GM18907 (cell line): Measurements from ENCODE around the gene RAB3C.
"Not testable (repeated sequence)": the region's sequence is repeated elsewhere in the genome, so short reads cannot be mapped to it uniquely, and the experiment has no call there.

Experiments
- ATAC-seq: cut with Tn5 transposase; IDR thresholded peaks from one replicate; pipeline ENCODE4 v1.9.1; 2021; ENCODE audit warnings: mild to moderate bottlenecking, moderate library complexity; ENCODE audit not compliant: unreplicated experiment

The RAB3C gene

DNA sequence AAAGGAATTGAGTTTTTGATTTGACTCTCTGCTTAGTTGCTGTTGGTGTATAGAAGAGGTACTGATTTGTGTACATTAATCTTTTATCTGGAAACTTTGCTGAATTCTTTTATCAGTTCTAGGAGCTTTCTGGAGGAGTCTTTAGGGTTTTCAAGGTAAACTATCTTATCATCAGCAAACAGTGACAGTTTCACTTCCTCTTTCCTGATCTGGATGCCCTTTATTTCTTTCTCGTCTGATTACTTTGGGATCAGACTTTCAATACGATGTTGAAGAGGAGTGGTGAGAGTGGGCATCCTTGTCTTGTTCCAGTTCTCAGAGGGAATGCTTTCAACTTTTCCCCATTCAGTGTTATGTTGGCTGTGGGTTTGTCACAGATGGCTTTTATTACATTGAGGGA, 17.7 kb downstream of the RAB3C start:
- ATAC-seq: not testable (repeated sequence)

DNA sequence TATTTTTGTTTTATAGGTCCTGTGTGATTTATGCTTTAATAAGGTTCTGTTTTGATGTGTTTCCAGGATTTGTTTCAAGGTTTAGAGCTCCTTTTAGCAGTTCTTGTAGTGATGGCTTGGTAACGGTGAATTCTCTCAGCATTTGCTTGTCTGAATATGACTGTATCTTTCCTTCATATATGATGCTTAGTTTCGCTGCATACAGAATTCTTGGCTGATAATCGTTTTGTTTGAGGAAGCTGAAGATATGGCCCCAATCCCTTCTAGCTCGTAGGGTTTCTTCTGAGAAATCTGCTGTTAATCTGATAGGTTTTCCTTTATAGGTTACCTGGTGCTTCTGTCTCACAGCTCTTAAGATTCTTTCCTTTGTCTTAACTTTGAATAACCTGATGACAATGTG, 20.0 kb downstream of the RAB3C start:
- ATAC-seq: not testable (repeated sequence)

DNA sequence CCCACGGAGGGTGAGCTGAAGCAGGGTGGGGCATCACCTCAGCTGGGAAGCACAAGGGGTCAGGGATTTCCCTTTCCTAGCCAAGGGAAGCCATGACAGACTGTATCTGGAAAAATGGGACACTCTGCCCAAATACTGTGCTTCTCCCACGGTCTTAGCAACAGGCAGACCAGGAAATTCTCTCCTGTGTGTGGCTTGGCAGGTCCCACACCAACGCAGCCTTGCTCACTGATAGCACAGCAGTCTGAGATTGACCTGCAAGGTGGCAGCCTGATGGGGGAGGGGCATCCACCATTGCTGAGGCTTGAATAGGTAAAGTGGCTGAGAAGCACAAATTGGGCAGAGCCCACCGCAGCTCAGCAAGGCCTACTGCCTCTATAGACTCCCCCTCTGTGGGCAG, 23.2 kb downstream of the RAB3C start:
- ATAC-seq: no peak

DNA sequence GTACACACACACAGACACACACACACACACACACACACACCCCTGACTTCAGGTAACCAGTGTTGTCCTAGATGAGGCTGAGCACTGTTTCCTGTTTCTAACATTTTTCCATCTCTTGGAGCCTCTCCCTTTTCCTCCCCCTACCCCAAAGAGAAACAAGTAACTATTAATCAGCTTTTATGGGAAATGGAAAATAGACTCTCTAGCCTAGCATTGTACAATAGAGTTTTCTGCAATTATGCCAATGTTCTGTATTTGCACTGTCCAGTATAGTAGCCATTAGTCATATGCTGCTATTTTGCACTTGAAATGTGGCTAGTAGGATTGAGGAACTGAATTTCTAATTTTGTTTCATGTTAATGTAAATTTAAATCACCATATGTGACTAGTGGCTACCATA, 33.1 kb downstream of the RAB3C start:
- no peak for ATAC-seq

DNA sequence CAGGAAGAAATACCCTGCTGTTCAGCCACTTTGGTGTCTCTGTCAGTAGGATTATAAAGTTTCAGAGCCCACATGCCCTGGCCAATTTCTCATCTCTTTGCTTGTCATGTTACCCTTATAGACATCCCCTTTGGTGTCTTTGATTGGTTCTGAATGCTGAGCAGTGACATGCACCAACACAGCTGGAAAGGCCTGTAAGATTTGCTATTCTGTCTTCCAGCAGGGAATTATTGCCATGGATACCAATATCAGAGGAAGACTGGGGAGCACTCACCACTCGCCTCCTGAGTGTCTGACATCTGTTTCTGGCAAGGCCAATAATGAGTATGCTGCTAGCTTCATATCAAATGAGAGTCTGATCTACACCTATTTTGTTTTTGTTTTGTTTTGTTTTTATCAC, 34.4 kb downstream of the RAB3C start:
- no peak for ATAC-seq

DNA sequence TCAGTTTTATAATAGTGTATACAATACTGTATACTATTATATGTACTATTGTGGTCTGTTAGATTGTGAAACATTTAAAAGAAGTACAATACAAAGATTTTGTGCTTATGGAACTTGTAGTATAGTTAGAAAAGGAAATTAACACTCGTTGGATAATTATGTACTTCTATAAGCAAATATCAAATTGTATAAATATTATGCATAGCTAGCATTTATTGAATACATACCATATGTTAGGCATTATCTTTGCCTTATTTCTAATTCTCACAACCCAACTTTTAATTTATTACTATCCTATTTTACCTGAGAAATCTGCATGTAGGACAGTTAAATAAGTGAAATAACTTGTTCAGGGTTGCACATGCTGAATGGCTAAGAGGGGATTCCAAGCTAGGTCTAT, 37.5 kb downstream of the RAB3C start:
- ATAC-seq: no peak

DNA sequence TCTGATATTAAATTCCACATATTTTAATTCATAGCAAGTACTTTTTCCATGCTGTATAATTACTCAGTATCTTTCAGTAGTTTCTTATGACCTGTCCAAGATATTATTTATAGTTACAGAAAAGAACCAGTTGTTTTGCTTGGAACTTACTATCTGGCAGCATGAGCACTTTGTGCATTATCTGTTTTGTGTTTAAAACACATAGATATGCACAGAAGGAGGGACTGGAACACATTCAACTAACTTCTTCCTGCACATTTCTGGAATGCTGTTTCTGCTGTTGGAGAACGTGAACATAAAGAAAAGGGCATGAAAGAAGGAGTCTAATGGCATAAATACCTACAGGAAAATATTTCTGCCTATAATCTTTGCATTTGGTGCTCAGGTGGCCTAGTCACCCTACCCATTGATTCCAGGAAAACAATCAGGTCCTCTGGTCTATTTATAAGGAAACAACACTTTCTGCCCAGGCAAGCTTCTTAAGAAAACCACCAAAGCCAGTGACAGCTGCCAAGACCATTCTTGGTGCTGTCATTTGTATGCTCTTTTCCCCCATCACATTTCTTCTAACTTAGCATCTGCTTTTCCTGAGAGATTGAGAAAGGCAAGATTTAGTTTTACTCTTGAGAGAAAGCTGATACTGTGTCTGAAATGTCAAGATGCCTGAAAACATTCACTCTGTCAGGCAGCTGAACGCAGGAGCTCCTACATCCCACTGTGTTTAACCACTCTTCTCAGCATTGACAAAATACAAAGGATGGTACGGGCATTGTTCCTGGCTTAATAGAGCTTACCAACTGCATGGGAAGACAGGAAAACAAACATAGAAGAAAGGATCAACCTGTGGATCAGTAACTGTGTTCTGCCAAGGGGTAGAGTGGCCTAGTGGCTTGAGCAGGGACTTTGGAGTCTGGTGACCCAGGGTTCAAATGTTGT, 40.3 kb downstream of the RAB3C start:
- no peak for ATAC-seq

DNA sequence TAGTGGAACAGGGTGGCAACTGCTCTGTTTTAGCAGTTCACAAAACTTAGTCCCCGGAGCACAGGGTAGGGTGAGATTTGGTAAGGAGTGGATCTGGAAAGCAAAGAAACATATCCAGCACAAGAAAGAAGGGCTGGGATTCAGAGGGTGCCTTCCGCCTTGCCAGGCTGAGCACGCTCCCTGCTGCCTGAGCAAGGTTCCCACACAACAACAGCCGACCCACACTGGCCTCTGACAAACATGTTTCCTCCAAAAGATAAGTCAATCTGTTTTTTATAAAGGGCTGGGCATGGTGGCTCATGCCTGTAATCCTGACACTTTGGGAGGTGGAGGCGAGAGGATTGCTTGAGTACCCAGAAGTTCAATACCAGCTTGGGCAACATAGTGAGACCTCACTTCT, 45.8 kb downstream of the RAB3C start:
- ATAC-seq: no peak

DNA sequence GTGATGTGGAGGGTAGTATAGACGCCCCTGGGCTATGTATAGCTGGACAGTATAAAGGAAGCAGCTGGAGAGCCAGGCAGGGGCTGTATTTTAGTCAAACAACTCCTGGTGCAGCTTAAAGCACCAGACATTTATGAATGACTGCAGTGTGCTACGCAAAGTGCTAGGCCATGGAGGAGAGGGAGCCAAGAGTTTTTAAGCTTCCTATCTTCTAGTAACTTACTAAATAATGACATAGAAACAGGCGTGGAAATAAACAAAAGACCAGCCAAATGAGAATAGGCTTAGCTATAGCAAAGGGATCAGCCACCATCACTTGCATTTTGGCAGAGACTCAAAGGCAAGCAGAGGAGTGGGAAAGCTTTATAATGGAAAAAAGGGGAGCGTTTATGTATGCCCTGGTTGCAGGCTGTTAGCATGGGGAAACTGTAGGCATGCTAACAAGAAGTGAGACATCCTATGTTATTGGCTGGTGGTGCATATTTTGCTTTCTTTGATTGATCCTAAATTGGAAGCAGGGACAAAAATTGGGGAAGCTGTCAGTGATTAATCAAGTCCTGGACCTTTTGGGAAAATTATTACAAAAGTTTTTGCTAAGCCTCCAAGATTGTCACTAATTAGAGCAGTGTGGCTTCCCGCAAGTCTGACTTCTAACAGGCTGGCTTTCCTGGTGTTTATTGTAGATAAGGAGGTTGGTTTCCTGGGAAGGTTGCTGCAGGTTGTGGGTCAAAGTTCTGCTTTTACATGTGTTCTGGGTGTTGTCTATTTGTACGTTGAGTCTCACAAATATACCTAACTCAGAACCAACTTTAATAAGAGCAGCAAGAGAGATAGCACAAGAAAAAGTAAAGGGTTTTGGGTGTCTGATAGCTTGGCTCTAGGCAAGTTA, 46.6 kb downstream of the RAB3C start:
- ATAC-seq: no peak

DNA sequence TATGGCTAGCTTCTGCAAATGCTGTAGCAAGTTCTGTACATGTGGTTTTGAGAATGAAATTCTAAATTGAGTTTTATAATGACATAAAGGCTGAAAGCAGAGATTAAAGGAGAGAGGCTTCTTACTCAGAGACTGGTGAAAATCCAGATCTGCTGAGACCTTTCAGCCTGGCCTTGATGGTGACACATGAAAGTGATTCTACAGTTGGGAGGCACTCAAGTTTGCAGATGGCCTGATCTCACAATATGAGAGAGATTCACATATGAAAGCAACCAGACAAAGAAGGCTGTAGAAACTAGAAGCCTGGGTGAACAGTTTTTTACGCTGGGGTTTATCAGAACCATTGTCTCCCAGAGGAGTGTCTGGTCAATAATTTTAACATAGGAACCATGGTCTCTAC, 49.0 kb downstream of the RAB3C start:
- no peak for ATAC-seq

DNA sequence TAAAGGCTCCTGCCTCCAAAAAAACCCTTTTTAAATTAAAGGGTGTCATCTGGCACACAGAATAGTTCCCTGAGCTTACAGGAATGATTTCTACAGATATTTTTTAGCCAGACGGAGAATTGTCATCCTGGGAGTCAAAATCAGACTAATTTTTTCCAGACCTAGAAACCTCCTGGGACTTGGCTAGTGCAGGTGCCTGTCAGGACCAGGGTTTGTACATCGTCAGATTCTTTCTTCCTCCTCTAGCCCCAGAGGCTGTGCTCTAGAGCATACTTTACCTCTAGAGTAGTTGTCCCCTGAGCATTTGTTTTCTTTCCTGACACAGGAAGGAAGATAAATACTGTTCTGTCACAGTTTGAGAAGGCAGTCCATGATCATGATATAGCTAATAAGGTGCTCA, 52.5 kb downstream of the RAB3C start:
- ATAC-seq: no peak

DNA sequence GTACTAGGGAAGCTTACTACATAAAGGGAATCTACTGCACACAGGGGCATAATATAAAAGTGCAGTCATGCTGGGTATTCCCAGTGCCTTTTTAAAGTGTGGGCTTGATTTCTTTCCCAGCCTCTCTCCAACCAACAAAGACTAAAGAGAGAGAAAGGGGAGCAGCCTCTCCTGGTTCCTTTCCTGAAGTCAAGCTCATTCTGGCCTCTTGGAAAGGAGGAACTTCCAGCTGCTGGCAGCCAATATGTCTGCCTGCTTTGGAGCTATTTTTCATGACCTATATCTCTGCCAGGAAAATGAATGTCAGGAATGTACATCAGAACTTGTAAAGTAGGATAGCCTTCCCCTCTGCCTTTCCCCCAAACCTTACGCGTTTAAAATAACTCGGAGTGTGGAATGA, 57.1 kb downstream of the RAB3C start:
- ATAC-seq: no peak

DNA sequence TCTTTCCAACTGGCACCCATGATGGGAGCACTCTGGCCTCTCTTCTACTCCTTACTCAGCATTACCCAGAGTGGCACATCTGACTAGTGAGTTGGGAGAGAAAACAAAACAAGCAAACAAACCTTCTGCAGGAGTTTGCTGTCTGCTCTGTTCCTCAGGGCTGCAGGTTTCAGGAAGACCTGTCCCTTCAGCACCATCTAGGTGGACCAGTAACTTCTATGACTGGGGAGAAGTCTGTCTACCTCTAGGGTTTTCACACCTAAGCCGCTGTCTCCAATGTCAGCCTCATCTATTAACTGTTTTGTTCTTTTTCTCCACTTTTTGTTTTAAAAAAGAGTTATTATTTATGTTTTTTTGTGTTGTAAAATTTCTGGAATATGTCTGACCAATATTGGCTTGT, 58.7 kb downstream of the RAB3C start:
- no peak for ATAC-seq

DNA sequence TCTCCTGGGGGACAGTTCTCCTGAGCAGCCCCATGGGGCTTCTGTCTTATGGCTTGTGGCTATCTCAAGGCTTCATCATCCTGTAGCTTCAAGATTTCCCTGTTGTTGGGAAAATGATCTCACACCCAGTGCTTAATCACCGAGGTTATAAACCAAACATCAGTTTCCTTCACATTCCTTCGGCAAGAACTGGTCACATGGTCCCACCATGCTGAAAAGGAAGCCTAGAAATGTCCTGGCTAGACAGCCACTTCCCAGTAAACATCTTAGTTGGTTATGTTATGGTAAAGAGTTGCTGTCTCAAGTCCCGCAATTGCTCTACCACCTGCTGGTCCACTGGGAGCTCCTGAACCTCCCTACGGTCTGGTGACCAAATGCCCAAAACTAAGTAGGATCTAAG, 66.0 kb downstream of the RAB3C start:
- no peak for ATAC-seq

DNA sequence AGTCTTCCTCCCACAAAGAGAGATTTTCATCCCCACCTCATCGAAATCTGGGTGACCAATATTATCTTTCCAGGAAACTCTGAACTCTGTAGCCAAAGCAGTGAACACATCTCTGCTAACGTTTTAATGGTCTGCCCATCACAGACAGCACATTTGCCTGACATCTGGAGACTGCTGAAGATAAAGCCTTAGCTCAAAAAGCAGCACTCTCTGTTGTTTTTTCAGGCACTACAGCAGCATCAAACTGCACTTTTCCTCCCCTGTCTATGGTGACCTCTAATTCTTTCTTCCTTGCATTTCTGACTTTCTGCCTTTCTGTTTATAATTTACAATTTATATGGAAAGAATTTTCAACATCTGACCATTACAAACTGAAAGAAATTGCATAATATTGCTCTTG, 66.8 kb downstream of the RAB3C start:
- no peak for ATAC-seq

DNA sequence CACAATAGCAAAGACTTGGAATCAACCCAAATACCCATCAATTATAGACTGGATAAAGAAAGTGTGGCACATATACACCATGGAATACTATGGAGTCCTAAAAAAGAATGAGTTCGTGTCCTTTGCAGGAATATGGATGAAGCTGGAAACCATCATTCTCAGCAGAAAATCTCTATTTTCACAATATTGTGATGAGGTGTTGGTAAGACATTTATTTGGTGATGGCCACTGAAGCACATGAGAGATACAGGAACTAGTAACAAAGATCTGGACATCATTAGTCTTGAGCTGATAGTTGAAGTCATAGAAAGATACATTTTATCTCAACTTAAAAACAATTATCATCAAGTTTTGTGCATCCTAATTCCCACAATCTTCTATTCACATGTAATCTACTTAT, 70.6 kb downstream of the RAB3C start:
- no peak for ATAC-seq

DNA sequence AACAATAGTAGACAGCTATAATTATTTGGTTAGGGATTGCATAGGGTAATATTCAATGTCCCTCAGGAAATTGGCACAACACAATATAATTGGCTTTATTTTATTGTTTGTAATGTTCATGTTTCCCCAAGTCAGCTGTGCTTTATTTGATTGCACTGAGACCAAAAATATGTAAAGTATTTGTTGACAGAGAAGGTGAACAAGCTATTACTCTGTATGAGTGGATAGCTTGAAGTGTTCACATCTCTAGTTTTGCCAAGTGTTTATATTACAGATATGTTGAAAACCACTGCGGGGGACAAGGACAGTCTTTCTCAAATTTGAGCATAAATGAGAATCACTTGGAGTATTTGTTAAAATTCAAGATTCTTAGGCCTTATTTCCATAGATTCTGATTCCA, 83.3 kb downstream of the RAB3C start:
- no peak for ATAC-seq

DNA sequence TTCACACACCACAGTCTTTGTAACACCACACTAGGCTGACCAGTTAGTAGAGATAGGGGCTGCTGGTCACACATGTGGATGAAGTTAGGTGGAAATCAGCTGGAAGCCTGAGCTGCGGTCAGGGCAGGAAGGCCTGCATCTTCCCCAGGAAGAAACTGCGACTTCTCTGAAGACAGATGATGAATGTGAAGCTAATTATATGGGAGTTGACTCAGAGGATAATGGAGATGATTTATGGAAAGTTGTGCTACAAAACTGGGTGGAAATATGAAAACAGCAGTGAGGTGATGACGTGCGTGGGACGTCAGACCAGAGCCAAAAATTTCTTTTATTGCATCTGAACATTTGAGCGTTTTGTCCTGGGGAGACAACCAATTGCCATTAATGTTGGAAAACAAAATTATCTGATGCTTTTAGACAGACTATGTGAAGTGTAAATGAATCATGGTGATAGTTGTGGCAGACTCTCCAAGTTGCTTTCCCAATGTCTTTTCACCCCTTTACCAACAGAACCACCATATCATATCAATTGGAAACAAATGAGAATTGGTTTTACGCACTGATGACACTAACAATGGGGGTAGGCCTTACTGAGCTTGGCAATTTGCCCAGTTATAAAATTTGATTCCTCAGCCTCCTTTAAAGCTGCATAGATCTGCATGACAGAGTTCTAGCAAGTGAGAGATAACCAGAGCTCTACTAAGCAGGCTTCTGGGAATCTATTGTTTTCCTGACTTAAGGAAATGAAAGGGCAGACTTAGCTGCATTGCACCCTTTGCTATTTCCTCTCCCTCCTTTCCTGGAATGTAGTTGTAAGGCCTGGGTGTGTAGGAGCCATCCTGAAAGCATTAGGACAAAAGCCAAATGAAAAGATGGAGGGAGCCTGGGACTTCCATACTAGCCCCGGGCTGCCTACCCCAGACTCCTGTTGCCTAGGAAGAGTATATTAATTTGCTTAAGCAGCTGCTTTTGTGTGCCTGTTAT, 84.0 kb downstream of the RAB3C start:
- ATAC-seq: no peak

DNA sequence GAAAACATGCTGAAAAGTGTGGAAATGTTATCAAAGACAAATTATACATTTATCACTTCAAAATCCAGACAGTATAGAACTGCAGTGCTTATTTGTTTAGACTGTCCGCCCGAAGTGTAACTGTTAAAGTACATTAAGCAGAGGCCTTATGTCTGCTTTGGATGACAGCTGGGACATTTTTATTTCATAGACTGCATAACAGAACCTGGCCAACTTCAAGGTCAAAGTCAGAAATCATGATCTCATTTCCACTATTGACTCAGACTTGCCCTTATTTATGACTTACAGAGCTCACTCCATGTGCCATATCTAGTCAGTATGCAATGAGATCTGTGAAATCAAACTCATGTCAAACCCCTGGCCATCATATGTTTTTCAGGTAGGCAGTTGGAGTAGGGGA, 87.7 kb downstream of the RAB3C start:
- no peak for ATAC-seq

DNA sequence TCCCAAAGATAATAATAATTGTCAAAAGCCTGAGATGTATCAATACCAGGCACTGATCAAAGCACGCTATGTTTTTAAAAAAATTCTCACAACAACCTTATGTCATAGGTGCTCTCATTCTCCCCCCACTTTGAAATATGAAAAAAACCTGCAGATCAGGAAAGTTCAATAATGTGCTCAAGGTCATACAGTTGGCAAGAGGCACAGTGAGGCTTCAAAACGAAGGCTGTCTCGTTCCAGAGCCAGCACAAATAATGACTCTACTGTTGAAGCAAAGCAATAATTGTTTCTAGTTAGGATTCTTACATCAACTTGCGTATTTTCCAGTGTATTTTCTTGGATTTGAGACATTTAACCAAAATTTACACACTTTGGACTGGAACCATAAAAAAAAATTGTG, 88.3 kb downstream of the RAB3C start:
- ATAC-seq: no peak

DNA sequence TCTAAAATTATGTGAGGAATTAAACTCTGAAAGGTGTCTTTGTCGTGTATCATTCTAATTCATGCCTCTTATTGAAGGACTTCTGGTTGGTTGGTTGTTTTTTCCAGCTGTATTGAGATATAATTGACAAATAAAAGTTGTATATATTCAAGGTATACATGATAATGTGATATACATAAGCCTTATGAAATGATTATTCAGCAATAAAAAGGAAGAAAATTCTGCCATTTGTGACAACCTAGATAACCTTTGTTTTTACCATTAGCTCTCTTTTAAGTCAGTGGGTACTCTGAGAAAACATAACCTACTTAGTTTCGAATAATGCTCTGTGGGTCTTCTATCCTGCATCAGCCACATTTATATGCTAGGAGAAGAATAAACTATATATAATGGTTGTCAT, 89.6 kb downstream of the RAB3C start:
- ATAC-seq: no peak
